Measurements from ENCODE around the gene SORCS3.

SORCS3 gene

DNA sequence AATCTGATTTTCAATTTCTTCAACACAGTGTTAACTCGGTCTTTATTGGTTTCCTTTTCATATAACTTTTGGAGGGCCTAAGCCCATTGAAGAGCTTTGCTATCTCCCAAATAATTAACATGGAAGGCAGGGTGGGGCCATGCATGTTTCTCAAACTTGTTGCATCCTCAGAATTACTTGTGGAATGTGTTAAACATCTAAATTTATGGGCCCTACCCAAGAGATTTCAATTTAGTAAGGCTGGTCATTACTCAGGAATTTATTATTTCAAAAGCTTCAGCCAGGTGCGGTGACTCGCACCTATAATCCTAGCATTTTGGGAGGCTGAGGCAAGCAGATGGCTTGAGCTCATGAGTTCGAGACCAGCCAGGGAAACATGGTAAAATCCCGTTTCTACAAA, 208.9 kb downstream of the SORCS3 start:
- DNase-seq (ENCODE audit: low read depth), result no peak

DNA sequence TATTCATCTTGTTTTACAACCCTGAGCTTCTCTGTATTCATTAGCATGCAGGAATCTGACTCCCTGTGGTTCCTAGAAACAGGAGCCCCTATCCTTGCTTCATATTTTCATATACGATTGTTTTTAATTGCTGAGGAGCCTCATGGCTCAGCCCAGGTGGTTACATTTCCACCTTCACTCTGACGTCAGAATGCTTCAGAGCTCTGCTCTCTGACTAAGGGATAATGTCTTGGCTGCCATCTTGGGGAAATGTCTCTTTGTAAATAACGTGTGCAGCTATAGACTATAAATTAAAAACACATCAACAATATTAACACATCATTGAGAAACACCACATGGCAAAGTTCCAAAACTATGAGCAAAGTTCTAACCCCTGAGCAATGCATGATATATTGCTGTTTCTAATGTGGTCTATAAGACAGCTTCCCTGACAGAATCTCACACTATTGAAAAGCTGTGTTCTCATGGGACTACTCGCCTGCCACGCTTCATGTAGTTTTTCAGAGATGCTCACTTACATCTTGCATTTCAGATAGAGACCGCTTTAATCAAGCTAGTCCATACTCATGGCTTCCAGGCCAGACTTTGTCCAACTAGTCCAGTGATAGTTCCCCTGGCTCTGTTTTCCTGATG, 227.0 kb downstream of the SORCS3 start:
- DNase-seq (ENCODE audit: low read depth), result no peak

DNA sequence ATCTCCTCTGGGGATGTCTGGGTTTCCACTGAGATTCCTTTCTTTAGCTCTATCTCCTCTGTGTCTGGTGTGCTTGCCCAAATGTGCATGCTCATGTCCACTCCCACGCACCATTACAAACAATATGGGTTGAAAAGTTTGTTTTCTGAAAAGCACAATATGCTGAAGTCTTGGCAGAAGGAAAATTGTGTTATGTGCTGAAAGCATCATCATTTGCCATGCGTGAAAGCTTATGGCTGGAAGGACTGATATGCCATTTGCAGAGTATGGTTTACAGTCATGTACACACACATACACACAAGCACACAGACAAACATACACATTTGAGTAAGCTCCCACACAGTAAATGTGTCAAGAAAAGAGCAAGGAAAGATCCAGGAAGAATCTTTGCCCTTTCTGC, 231.6 kb downstream of the SORCS3 start:
- no peak for DNase-seq (ENCODE audit: low read depth)

DNA sequence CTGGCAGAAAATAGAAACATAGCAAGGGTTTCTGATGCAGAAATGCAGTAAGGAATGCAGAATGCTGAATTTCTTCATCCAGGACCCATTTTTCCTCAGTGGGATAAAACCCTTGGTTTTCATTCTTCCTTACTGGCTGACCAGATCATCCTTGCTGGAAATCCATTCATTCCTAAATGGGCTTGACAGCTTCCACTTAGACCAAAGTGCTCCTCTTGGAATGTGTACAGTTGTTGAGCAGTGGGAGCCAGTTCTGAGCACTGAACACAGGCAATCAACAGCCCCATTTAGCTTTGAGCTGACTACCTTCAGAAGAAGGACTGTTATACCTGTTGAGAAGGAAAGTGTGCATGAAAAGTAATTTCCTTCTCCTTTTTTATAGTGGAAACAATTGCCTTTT, 232.1 kb downstream of the SORCS3 start:
- DNase-seq (ENCODE audit: low read depth), result no peak

DNA sequence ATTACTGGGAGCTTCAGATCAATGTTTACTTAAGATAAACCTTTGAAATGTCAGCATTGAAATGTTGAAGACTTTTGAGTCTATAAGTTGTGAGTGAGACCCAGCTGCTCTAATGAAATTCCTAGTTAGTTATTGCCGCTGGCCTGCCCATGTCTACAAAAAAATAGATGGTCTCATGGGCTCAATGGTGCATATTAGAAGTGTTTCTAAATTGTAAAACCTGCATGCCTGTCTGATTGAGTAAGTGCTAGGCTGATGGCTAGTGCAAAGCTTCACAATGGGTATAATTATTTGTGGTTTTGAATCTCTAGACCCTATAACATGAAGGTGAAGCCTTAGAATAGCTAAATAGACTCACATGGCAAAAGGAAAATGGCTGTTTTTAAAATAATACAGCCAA, 234.5 kb downstream of the SORCS3 start:
- no peak for DNase-seq (ENCODE audit: low read depth)

DNA sequence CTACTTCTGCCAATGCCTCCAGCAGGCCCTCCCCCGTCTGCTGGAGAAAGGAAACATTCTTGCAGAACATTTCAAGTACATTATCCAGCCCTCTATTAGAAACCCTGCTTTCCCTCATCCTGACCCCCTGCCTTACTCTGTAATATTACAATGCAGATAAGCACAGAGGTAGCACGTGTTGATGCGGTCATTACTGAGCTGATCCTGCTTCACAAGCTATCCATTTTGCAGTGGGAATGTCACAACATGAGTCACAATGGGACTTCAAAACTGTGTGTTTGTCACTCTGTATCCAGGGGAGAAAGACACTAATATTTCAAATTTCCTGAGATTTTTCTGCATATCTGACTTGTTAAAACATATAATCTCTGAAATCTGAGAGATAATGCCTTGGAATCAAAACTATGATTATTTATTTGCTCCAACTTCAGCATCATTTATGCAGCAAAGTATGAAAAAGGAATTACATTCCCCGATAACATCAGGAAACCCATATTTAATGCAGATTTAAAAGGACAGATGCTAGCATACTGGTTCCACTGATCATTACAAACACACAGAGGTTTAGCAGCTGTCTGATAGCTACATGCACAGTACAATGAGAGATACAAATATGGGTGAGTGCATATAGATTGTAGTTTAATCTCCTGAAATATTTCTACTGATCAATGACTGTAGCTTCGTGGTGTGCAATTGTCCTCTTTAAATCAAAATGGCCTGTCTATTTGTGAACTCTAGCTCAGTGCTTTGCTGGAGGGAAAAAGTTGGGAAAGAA, 239.7 kb downstream of the SORCS3 start:
- no peak for DNase-seq (ENCODE audit: low read depth)

DNA sequence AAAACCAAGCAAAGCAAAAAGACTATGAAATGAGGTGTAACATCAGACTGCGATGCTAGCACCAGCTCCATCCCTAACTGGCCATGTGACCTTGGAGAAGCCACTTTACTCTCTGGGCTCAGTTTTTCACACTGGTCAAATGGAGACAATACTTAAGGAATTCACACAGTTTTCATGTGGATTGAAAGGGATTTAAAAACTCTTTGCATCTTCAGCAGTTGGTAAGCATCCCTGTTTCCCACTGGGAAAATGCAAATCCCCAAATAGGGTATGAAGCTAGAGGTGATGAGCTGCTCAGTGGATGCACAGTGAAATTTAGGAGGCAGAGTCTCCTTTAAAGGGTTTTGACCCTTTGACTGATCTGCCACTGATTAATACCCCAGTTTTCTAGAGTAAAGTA, 240.7 kb downstream of the SORCS3 start:
- DNase-seq (ENCODE audit: low read depth), result no peak

DNA sequence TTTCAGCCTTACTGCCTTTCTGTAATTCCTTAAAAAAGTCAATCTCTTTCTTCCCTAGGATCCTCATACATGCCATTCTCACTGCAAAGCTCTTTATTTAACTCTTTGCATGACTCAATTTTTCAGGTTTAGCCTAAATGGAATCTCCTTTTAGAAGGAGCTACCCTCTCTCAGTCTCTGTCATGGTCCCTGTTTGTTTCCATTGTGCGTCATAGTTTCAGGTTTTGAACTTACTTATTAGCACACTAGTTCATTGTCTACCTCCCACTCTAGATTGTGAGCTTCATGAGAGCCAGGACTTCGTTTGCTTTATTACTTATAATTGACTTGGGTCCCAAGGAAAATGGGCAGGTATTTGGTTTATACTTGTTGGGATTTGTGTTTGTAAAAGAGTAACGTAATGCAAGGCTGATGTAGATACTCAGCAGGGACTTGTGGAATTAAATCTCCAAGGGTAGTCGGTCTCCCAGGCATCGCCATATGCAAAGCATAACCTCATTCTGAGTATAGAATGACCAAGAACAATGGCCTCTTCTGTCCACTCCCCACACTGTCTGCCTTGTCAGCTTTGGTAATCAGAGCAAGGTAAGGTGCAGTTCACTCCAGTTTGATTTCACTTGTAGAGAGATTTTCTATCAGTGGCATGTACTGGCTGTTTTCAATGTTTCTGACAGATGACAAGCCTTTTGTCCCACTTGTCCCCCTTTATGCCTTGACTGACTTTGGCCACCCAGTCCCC, 252.0 kb downstream of the SORCS3 start:
- DNase-seq (ENCODE audit: low read depth), result no peak

DNA sequence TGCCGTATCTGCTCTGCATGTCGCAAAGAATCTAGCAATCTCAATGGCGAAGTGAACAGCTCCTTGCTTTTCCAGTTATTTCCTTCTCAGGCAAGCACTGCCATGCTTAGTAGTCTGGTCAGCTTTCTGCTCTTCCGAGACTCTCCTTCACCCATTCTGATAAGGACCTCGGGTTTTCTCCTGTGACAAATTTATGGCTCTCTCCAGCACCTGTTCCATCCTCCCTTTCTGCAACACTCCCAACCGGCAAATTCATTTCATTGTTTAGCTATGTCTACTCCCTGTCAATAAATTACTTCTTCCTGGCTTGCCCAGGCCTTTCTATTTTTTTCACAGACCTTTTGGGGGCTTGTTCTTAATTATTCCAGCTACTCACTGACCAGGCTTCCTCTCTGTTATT, 252.6 kb downstream of the SORCS3 start:
- no peak for DNase-seq (ENCODE audit: low read depth)

DNA sequence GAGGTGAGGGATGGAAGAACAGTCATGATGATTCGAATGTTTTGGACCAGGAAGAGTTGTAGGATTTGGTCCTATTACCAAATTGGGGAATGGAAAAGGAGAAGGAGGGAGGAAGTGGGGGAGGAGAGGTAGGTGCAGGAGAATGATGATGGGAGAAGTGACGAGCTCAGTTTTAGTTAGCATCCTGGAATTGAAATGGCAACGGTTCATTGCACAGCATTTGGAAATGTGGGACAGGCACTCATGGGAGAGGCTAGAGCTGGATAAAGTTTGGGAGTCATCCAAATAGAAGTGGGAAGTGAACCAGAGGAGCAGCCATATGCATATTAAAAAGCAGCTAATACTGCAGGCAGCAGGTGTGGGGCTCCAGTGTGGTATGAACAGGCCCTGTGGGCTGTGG, 253.6 kb downstream of the SORCS3 start:
- no peak for DNase-seq (ENCODE audit: low read depth)

DNA sequence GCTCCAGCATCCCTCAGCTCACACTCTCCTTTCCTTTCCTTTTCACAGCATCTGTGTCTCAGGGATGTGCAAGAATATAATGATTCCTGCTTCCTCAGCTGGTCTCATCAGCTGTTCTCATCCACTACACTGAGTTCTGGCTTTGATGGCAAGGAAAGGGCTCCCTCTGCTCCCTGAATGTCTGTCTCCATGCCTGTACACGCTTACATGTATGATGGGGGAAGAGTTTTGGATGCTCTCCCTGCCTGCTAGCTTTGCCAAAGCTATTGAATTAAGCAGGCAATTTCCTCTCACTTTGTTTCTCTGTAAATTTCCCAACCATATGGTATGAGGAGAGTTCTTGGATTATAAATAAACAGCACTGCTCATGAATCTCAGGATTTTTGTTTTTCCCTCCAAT, 254.5 kb downstream of the SORCS3 start:
- DNase-seq (ENCODE audit: low read depth), result no peak

DNA sequence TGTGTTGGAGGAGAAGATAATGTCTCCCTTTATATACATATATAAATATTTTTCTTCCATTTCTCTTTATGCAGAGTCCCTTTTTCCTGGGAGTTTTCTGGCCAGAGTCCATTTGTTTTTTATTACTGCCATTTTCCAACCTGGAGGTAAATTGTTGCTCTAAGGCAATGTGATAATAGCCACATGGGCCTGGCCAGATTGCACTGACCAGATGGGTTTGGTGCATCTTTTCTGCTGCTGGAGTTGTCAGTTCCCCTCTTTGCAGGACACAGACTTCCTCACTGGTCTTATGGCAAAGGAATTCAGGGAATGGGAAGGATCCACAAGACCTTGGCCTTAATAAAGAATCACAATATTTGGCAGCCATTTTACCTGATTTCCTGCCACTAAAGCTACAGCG, 254.9 kb downstream of the SORCS3 start:
- DNase-seq (ENCODE audit: low read depth), result no peak

DNA sequence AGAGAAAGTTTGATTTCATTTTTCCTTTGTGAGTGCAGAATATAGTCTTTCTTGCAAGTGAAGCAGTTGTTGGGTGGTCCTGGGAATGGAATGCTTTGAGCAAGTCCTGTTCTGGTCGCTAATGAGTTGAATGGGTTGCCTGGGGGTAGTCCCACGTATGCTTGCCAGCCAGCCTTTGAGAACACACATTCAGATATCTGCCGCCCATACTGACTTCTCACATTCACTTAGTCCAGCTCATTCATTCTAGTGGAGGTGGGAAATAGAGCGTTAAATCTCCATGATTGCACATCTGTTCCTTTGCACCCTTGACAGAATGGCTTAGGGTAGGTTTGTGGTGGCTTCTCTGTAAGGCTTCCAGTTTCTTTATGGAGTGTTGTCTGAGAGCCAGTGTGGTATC, 256.6 kb downstream of the SORCS3 start:
- no peak for DNase-seq (ENCODE audit: low read depth)

DNA sequence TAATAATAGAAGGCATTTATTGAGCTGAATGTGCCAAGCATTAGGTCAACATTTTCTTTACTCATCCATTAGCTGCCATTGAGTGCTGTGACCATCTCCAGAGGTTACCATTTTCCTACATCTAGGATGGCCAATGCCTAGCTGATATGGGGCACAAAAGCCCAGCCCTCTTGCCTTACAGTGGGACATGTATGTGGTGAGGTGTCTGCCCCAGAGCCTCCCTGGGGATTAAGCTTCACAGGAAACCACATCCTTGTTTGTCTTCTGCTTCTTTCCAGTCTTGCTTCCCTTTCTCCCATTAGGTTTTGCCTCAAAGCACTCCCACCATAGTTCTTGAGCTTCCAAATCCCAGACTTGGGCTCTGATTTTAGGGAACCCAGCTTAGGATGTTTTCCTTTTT, 258.7 kb downstream of the SORCS3 start:
- DNase-seq (ENCODE audit: low read depth), result no peak

DNA sequence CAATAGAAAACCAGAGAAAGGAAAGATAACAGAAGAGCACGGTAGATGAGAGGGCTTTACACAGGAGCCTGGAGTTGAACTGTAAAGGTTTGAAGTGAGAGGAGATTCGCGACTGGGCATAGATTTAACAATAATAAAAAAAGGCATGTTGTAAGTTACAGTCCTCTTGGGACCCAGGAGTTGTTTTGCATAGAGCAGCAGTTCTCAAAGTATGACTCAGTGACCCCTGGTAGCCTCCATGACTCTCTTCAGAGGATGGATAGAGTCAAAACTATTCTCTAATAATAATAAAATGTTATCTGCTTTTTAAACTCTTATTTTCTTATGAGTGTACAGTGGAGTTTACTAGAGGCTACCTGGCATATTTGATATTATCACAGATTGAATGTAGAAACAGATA, 262.3 kb downstream of the SORCS3 start:
- DNase-seq (ENCODE audit: low read depth), result no peak

DNA sequence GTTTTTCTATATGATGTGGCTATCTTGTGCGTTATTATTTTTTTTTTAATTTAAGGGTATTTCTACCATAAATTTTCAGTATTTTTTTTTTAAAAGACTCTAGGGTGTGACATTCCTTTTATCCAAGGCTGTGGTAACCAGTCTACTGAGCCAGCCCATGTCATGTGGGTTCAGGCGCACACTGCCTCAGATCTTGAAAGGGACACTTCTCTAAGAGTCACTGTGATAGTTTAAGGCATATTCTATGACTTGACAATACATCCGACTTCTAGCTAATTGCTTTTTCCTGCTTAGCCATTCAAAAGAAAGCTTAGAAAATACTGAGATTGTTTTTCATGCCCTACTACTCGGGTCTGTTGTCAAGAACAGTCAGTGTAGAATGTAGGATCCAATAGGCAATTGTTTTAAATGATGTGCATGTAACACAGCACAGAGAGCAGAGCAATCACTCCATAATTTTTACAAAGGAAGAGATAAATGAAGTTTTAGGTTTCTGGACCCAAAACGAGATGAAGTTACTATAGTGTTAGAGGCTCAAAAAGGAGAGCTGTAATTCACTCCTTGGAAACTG, 263.7 kb downstream of the SORCS3 start:
- no peak for DNase-seq (ENCODE audit: low read depth)

DNA sequence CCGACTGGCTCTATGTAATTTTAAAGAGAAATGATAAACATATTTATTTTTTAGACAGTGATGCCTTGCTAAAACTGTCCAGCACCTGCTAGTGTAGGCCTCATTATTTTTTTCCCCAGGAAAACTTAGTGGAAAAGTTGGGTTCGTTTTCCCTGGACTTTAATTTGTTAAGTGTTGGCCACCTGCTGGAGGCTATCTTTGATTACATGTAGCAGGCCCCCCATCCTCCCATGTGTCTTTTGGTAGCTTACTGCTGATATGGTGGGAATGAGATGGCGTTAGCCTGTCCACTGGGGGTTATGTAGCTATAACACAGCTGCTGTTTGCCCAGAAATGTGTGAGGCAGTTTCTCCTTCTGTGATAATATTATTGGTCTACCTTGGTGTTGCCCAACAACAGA, 265.0 kb downstream of the SORCS3 start:
- no peak for DNase-seq (ENCODE audit: low read depth)

DNA sequence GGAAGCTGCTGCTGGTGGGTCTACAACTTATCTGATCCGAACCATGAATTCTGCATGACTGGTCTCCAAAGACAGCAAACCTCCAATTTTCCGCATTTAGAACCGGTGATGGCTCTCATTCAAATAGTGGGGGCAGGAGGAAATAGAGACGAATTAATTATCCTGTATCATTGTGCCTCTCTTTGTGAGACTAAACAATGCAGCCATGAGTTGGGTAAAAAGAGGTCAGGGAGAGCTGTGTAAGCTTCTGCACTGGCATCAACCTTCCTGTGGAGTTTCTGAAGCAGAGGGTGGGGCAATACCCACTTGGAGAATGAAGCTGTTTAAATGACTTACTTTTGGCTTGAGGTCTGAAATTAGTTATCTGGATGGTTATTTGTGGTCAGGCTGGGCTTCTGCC, 266.4 kb downstream of the SORCS3 start:
- DNase-seq (ENCODE audit: low read depth), result no peak

DNA sequence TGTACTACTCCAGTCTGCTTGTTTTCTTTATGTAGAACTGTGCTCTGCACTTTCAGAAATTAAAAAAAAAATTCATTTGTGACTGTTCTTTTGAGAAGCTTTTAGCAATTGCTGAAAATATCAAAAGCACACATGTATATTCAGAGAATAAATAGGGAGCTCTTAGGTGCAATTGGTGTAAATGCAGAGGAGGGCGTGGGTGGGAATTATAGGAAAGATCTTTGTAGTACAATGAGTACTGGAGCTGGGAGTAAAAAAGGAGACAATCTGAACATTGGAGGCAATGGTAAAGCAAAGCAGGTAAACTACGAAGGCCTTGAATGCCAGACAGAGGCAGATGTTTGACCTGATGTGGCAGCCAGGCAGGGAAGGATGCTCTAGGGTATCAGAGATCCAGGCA, 267.5 kb downstream of the SORCS3 start:
- DNase-seq (ENCODE audit: low read depth), result no peak

DNA sequence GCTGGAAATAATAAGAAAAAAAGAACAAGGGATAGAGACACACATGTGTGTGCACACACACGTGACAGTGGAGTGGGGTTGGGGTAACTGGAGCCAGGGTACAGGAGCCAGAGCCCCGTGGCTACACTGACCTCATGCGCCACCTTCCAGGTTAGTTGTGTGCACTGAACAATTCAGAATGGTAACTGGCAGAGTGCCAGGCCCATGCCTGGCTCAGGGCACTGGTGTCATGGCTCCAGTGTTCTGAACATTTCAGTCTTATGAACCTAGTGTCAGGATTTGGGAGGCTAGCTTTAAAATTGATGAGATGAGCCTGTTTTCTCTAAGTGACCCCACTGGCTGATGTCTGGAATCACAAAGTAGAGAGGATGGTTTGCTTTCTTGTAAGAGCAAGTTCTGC, 269.6 kb downstream of the SORCS3 start:
- DNase-seq (ENCODE audit: low read depth), result no peak

DNA sequence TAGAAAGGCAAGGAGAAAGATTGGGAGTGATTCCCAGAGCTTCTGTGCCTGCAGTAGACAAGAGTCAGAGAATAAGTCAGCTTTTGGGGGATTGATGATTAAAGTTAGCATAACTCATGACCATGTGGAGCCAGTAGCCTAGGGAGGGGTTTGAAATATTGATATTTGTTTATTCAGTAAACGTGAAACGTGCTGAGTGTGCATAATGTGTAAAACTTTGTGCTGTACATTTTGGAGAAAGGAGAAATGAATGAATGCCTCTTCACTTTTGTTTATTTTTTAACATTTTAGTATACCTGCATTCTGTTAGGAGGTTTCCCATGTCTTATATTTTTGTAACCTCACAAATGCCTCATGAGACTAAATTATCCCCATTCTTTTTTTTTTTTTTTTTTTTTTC, 272.3 kb downstream of the SORCS3 start:
- no peak for DNase-seq (ENCODE audit: low read depth)

DNA sequence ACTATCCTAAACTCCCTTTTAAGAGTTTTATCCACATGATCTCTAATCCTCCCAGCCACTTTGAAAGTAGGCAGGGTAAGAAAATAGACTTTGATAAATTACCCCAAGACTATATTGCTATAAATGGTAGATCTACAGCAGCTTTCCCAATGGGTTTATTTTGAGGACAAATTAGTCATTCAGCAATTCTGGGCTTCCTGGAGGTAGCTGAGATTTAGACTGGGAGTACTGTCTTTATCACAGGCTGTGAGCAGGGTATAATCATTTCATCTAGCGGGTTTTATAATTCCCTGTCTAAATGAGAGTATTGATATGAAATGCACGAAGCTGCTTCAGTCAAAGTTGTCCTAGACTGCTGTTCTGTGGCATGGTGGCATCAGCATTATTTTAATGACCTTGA, 279.4 kb downstream of the SORCS3 start:
- no peak for DNase-seq (ENCODE audit: low read depth)

DNA sequence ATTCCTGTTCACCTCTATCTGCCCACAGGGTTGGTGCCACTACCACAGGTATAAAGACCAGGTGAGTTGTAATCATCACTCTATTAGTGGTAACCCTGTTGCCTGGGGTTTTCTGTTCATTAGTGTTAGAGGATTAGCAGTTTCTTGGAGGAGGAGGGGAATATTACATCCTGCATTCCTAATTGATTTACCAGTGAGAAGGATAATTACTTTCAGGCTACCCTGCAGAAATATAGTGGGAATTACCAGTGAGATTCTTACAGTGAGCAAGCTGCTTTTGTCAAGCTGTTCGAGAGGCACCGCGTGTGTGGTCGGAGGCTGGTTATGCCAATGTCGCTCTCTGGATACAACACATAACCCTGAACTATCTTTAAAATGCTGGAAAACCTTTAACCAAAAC, 280.7 kb downstream of the SORCS3 start:
- no peak for DNase-seq (ENCODE audit: low read depth)

Data from stimulated activated CD8-positive, alpha-beta memory T cell treated with anti-CD3 and anti-CD28 coated beads, Interleukin-12 subunit alpha, Interleukin-12 subunit beta, amount 100 ng/mL, for 4 hours (primary cell).